Testis (tissue), 3 donors: ENCODE data around the gene NRG4. TPM values are rescaled to one million over a fixed set of nuclear protein-coding genes. Genes with fewer than 3 reads are reported as not detected.
"Not testable (repeated sequence)": the region's sequence is repeated elsewhere in the genome, so short reads cannot be mapped to it uniquely, and the experiment has no call there.

ENCODE experiments used
- DNase-seq: peaks from one replicate; pipeline ENCODE4 v3.0.0-alpha.2; 2019
- H3K27ac ChIP-seq, 2 donors: fragments of 200-600 bp; sonication (generic); one replicate each; pipeline ENCODE4 v1.5.1; 2019
- H3K27me3 ChIP-seq: fragments of 200-600 bp; sonication (generic); one replicate; pipeline ENCODE4 v1.5.1; 2019
- H3K36me3 ChIP-seq: fragments of 200-600 bp; sonication (generic); one replicate; pipeline ENCODE4 v1.5.1; 2017; ENCODE audit warnings: low read depth; ENCODE audit errors: missing control alignments
- H3K4me1 ChIP-seq: fragments of 200-600 bp; sonication (generic); one replicate; pipeline ENCODE4 v1.5.1; 2019
- H3K4me3 ChIP-seq, 2 donors: fragments of 200-600 bp; sonication (generic); one replicate each; pipeline ENCODE4 v1.5.1; 2017 to 2019
- H3K9me3 ChIP-seq: fragments of 200-600 bp; sonication (generic); one replicate; pipeline ENCODE4 v1.5.1; 2017
- CTCF ChIP-seq, 3 experiments: fragments of 450-650 bp in 2 of 3; fragments of 200-600 bp in 1 of 3; sonication (generic) in 1 of 3; IDR thresholded peaks; one replicate each; pipeline ENCODE4 v1.5.1; 2016 to 2019; ENCODE audit warnings: antibody characterized with exemption in 3 of 3, mild to moderate bottlenecking in 2 of 3, moderate library complexity in 1 of 3
- POLR2A ChIP-seq: fragments of 450-650 bp; IDR thresholded peaks from one replicate; pipeline ENCODE4 v1.6.1; 2017; ENCODE audit warnings: antibody characterized with exemption, mild to moderate bottlenecking, moderate library complexity
- WGBS, 2 donors: methylation state at CpG; one replicate each; pipeline ENCODE4 v1.1.5; 2018; 5-methylcytosine and 5-hydroxymethylcytosine counted together
- intact Hi-C: fragments of 100-400 bp; cut with DNase I; formaldehyde crosslinking; loops from one replicate; pipeline ENCODE4 v1.15.1; 2023; ENCODE audit warnings: low total_unique reads
- polyA plus RNA-seq: library from polyadenylated mRNA; stranded (reverse); fragments of 350-450 nt; fragmentation: Illumina TruSeq; extraction: RNeasy Lipid Tissue Mini Kit (QIAGEN cat#74804); gene quantifications from one replicate; pipeline ENCODE4 v1.2.3, GENCODE V29; 2014; ENCODE audit warnings: low read depth, low replicate concordance; ENCODE audit not compliant: insufficient read depth
- total RNA-seq, 2 donors: library from RNA; depleted of rRNA; stranded (reverse); fragments of >200 nt; gene quantifications; one replicate each; pipeline ENCODE4 v1.2.3, GENCODE V29; 2016

Gene NRG4
- total and polyA plus RNA-seq, 3 donors from 2014 or later = 10.8 to 21.2 (median 14.6) TPM

DNA sequence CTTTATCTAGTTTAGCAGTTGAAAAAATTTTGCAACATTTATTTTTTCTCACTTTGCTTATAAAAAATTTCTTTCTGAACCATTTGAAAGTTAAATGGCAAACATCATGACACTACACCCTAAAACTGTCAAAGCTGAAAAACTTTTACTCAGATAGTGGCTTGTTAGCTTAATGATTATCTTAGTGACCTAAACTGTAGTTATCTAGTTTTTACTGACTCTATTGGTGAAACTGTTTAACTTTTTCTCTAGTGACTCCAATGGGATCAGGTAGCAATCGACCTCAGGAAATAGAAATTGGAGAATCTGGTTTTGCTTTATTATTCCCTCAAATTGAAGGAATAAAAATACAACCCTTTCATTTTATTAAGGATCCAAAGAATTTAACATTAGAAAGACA is 95.2 kb downstream of the NRG4 start:
- 95 to 97% methylated on average over 1 of the region's 1 CpG for WGBS, 2 donors
- intact Hi-C loops = no loop called here
- Histone ChIP-seq H3K36me3 (no peaks in the 10 kb centered on the region), H3K4me1 (no peaks in the 10 kb centered on the region), H3K27ac (no peak overlapping the region), H3K9me3 (no peaks in the 10 kb centered on the region), H3K27me3 (no peaks in the 10 kb centered on the region), H3K4me3 (no peak overlapping the region)
- TF ChIP-seq POLR2A = no peak
- TF ChIP-seq CTCF (IDR thresholded peaks at IDR 0.05) = no peak
- no peak for DNase-seq

DNA sequence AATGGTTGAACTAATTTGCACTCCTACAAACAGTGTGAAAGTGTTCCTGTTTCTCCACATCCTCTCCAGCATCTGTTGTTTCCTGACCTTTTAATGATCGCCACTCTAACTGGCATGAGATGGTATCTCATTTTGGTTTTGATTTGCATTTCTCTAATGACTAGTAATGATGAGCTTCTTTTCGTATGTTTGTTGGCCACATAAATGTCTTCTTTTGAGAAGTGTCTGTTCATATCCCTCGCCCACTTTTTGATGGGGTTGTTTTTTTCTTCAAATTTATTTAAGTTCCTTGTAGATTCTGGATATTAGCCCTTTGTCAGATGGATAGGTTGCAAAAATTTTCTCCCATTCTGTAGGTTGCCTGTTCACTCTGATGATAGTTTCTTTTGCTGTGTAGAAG is 101.9 kb downstream of the NRG4 start:
- DNase-seq, H3K4me1 ChIP-seq, H3K4me3 ChIP-seq, intact Hi-C loops, H3K9me3 ChIP-seq, H3K27me3 ChIP-seq, H3K27ac ChIP-seq, H3K36me3 ChIP-seq: not testable (repeated sequence)
- WGBS, 2 donors = 93 to 94% methylated on average over 3 of the region's 3 CpGs

GRCh38 chr15:75905231-75905630 is 107.0 kb downstream of the NRG4 start:
- intact Hi-C loops = no loop called here
- H3K4me1 ChIP-seq = no peaks in the 10 kb centered on the region
- no peak for DNase-seq
- WGBS, 2 donors = 59 to 74% methylated on average over 5 of the region's 5 CpGs
- H3K27me3 ChIP-seq = no peaks in the 10 kb centered on the region
- H3K9me3 ChIP-seq = no peaks in the 10 kb centered on the region
- no peaks in the 10 kb centered on the region for H3K36me3 ChIP-seq
- no peak overlapping the region for H3K27ac ChIP-seq
- peak overlapping the region in 1 of 2 donors; percentile 92 for H3K4me3 ChIP-seq
- no peak for TF ChIP-seq POLR2A
- no peak for TF ChIP-seq CTCF (IDR thresholded peaks at IDR 0.05)

DNA sequence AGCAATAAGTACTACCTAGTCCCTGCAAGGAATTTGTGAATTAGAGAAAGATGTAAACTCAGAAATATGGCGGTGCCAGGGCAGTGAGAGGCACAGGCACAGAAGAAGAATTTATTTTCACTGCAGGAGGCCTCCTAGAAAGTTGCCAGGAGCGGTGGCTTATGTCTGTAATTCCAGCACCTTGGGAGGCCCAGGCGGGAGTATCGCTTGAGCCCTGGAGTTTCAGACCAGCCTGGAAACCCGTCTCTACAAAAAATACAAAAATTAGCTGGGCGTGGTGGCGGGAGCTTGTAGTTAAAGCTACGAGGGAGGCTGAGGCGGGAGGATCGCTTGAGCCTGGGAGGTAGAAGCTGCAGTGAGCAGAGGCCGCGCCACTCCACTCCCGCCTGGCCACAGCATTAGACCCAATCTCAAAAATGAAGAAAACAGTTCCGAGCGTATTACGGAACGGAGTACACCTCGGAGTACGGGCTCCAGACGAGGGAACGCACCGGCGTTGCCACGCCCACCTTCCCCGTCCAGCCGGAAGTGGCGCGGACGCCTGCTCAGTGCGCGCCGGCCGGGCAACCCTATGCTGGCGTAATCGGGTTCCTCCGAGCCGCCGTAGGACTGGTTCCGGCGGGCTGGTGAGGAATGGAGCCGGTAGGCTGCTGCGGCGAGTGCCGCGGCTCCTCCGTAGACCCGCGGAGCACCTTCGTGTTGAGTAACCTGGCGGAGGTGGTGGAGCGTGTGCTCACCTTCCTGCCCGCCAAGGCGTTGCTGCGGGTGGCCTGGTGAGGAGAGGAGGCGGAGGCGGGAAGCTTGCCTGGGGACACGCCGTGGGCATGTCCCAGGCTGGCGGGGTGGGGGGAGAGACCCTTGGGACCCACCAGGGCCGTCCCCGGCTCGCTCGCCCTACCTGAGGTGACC is 108.6 kb downstream of the NRG4 start, which contains the start of gene FBXO22:
Gene FBXO22 (plus strand): TSS at position 548 of the 909 bp plus-strand sequence. CDS start 86 bp downstream, at position 634.
- Histone ChIP-seq H3K4me1 (no peaks in the 10 kb centered on the region), H3K36me3 (no peaks in the 10 kb centered on the region), H3K27ac (peak within 1 kb of the TSS; percentile 66 to 83), H3K4me3 (peak within 1 kb of the TSS; percentile 85 to 92), H3K27me3 (no peaks in the 10 kb centered on the region), H3K9me3 (no peaks in the 10 kb centered on the region)
- intact Hi-C loops = no loop called here
- WGBS, 2 donors = 2% methylated on average over 15 to 44 of the region's 63 CpGs
- peak; percentile 96 for DNase-seq
- no peak for TF ChIP-seq CTCF (IDR thresholded peaks at IDR 0.05)
- TF ChIP-seq POLR2A = no peak

DNA sequence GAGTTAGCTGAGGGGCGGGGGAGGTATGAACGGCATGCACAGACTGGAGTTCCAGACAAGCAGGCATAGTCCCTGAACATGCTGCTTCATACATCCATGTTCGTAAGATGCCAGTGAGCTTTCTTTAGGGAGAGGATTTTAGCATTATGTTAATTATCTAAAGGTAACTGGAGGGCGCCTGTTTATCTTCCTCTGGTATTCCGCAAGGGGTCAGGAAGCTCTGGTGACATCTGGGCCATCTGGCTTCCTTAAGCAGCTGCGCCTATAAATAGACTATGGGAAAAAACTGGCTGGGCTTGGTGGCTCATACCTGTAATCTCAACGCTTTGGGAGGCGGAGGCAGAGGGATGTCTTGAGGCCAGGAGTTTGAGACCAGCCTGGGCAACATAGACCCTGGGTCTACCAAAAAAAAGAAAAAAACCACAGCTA is 110.1 kb downstream of the NRG4 start:
- Histone ChIP-seq H3K27ac (no peak overlapping the region), H3K27me3 (no peaks in the 10 kb centered on the region), H3K4me1 (no peaks in the 10 kb centered on the region), H3K9me3 (no peaks in the 10 kb centered on the region), H3K4me3 (no peak overlapping the region), H3K36me3 (no peaks in the 10 kb centered on the region)
- DNase-seq = no peak
- intact Hi-C loops = no loop called here
- TF ChIP-seq CTCF (IDR thresholded peaks at IDR 0.05) (no peak), POLR2A (no peak)
- 52 to 57% methylated on average over 8 of the region's 8 CpGs for WGBS, 2 donors
